Common myeloid progenitor, CD34-positive (primary cell): ENCODE measurements around the gene TXNRD2.

Experiments
- CTCF ChIA-PET: fragments of 350-600 bp; sonication (Branson Sonifier 250); formaldehyde crosslinking; loops from one replicate; lab custom pipeline; 2021; ENCODE audit warnings: antibody characterized with exemption; lab: Charles Lee
- POLR2A ChIA-PET: fragments of 350-600 bp; sonication (Branson Sonifier 250); formaldehyde crosslinking; loops from one replicate; lab custom pipeline; 2021; ENCODE audit warnings: antibody characterized with exemption; lab: Charles Lee
- DNase-seq, 3 donors: peaks; one replicate each; pipeline versions ENCODE4 v3.0.0 to v3.0.0-alpha.2; 2013
- H3K27ac ChIP-seq, 2 experiments: 1 replicate in 1 of 2; 2 replicates in 1 of 2; pipeline ENCODE4 v1.7.0; 2013; ENCODE audit warnings: inconsistent platforms in 2 of 2, low read length in 2 of 2, mild to moderate bottlenecking in 2 of 2, low read depth in 1 of 2, moderate library complexity in 1 of 2; ENCODE audit not compliant: severe bottlenecking in 2 of 2, insufficient read depth in 1 of 2, poor library complexity in 1 of 2
- H3K27me3 ChIP-seq, 5 experiments: replicated peaks in 2 of 5; 1 replicate in 3 of 5; 2 replicates in 2 of 5; pipeline versions ENCODE4 v1.6.1 to v1.7.0; 2013; ENCODE audit warnings: low read length in 4 of 5, mild to moderate bottlenecking in 2 of 5, moderate library complexity in 2 of 5, inconsistent platforms in 1 of 5; ENCODE audit not compliant: insufficient read depth in 5 of 5, control insufficient read depth in 4 of 5
- H3K36me3 ChIP-seq, 4 experiments: 1 replicate in 2 of 4; 2 replicates in 2 of 4; pipeline versions ENCODE4 v1.6.1 to v1.7.0; 2013; ENCODE audit warnings: low read length in 3 of 4, control low read depth in 1 of 4, mild to moderate bottlenecking in 1 of 4; ENCODE audit not compliant: control insufficient read depth in 4 of 4, insufficient read depth in 4 of 4
- H3K4me1 ChIP-seq, 4 experiments: 1 replicate in 3 of 4; 2 replicates in 1 of 4; pipeline versions ENCODE4 v1.6.1 to v1.7.1; 2013; ENCODE audit warnings: low read length in 3 of 4, mild to moderate bottlenecking in 3 of 4, control low read depth in 1 of 4, inconsistent platforms in 1 of 4, moderate library complexity in 1 of 4; ENCODE audit not compliant: control insufficient read depth in 4 of 4, insufficient read depth in 4 of 4; ENCODE audit errors: control extremely low read depth in 1 of 4
- H3K4me3 ChIP-seq, 7 experiments: 1 replicate in 4 of 7; 2 replicates in 3 of 7; pipeline versions ENCODE4 v1.5.1 to v1.7.0; 2013; ENCODE audit warnings: mild to moderate bottlenecking in 7 of 7, low read length in 6 of 7, moderate library complexity in 6 of 7, inconsistent platforms in 2 of 7, low read depth in 2 of 7, control low read depth in 1 of 7; ENCODE audit not compliant: insufficient read depth in 4 of 7, control insufficient read depth in 1 of 7; ENCODE audit errors: extremely low read depth in 1 of 7
- H3K9me3 ChIP-seq, 5 experiments: 1 replicate in 4 of 5; 2 replicates in 1 of 5; pipeline versions ENCODE4 v1.6.1 to v1.7.1; 2013; ENCODE audit warnings: low read length in 4 of 5, mild to moderate bottlenecking in 2 of 5, inconsistent platforms in 1 of 5, low read depth in 1 of 5, moderate library complexity in 1 of 5; ENCODE audit not compliant: control insufficient read depth in 4 of 5, insufficient read depth in 2 of 5; ENCODE audit errors: control extremely low read depth in 1 of 5
- WGBS: methylation state at CpG from one replicate; pipeline ENCODE4 v1.1.5; 2013; ENCODE audit not compliant: insufficient coverage; 5-methylcytosine and 5-hydroxymethylcytosine counted together

Gene TXNRD2

DNA sequence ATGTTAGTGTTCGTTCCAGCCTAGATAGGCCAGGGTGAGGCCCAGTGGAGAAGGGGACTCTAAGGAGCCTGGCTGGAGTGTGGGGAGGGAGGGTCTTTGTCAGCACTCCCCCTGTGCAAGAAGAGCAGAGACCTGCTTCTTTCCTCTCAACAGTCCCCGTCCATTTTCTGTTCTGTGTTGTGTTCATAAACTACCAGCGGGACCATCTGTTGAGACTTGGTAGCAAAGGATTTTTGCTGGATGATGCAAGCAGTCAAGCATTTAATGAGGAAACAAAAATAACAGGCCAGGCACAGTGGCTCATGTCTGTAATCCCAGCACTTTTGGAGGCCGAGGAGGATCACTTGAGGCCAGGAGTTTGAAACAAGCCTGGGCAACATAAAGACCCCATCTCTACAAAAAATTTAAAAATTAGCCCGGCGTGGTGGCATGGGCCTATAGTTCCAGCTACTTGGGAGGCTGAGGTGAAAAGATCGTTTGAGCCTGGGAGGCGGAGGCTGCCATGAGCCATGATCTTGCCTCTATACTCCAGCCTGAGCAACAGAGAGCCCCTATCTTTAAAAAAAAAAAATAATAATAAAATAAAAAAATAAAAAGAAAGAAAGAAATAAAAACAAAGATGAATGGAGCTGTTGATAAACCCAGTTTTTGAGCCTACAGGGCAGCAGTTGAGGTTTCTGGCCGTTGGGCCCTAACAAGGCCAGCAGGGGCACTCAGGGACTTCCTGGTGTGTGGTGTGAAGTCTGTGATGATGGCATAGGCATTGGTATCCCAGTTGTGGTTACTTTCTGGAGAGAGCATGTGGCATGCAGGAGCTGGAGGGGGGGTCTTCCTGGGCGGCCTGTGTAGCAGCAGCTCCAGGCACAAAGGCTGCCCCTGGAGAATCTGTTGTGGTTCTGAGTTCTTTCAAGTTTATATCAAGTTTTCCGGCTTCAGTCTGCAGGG is 1.7 kb upstream of the TXNRD2 start:
- WGBS, result 54% methylated on average over 7 of the region's 11 CpGs
- POLR2A ChIA-PET, result interaction anchor here (0.6 to 0.7 kb wide), 2 partner anchors 13 to 15 kb away, joined by 3 read pairs; no protein-coding TSS in a partner anchor
- peak overlapping the region in 6 of 7 experiments; percentile 69 to 91 (median 88) for H3K4me3 ChIP-seq
- H3K4me1 ChIP-seq, result peaks cover 10 to 39% (median 36%) of the 10 kb centered on the region in 4 experiments
- no peaks in the 10 kb centered on the region for H3K27me3 ChIP-seq
- DNase-seq, result peak; percentile 50 to 79 (median 72)
- no peaks in the 10 kb centered on the region for H3K9me3 ChIP-seq
- CTCF ChIA-PET, result interaction anchor here (0.6 to 3.8 kb wide), 5 partner anchors 10 to 623 kb away, joined by 3 to 21 read pairs (median 4); partner anchors contain the start of gene GP1BB
- H3K36me3 ChIP-seq, result peaks cover 0 to 10% (median 3%) of the 10 kb centered on the region in 4 experiments
- H3K27ac ChIP-seq, result peak overlapping the region; percentile 82 to 98

- WGBS, result 0% methylated on average over 4 of the region's 8 CpGs
- POLR2A ChIA-PET, result interaction anchor here (0.7 to 1.5 kb wide), 2 partner anchors 9 to 212 kb away, joined by 3 read pairs; no protein-coding TSS in a partner anchor
- DNase-seq, result peak in 2 of 3 donors; percentile 57 to 77
Observed at GRCh38 chr22:19942157-19943081, 801 bp upstream of the TXNRD2 start.

DNA sequence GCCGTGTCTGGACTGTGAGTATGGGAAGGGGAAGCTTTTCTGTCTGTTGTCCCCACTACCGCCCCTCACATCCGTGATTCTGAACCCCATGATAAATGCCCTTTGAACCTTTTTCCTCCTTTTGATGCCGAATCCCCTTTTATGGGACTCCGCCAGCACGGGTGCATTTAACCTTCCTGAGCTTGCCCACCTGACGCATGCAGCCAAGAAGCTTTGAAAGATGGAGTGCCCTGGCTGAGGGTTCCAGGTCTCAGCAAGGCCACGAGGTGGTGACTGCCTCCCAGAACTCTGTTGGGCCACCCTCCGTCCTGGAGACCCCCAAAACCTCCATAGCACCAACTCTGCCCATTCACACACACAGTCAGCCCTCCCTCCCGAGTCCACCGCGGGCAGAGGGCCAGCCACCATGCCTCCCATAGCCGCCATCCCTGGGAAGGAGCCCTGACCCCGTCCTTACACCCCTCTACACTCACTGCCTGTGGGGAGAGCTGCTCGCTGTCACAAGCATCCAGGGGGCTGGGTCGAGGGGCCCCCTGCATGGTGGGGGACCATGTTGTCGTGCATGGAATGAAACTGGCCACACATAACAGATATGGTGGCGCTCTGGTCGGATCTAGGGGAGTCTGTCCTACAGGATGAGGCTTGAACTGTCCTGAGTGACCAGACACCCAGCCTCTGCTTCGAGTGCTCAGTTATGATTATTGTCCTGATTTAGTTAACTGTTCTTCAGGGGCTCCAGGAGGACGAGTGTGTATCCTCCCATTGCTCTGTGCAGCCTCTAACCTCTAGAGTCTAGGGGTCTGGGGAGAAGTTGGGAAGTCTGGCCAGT is 868 bp downstream of the TXNRD2 start:
- 67% methylated on average over 14 of the region's 21 CpGs for WGBS
- CTCF ChIA-PET, result interaction anchor here (1.2 to 3.8 kb wide), 2 partner anchors 13 to 211 kb away, joined by 3 to 21 read pairs; no protein-coding TSS in a partner anchor
- Histone ChIP-seq H3K4me1 (peaks cover 7 to 34% (median 29%) of the 10 kb centered on the region in 4 experiments), H3K36me3 (peaks cover 0 to 6% (median 2%) of the 10 kb centered on the region in 4 experiments), H3K9me3 (peaks cover 0 to 8% (median 0%) of the 10 kb centered on the region in 5 experiments), H3K27me3 (no peaks in the 10 kb centered on the region), H3K4me3 (peak overlapping the region; percentile 61 to 91 (median 88)), H3K27ac (peak overlapping the region; percentile 82 to 98)
- POLR2A ChIA-PET, result interaction anchor here (0.6 to 1.5 kb wide), 2 partner anchors 7 to 8 kb away, joined by 3 read pairs; no protein-coding TSS in a partner anchor
- DNase-seq, result no peak

More at GRCh38 chr22:19942157-19943081, 801 bp upstream of the TXNRD2 start:
- H3K36me3 ChIP-seq, result peaks cover 0 to 4% (median 3%) of the 10 kb centered on the region in 4 experiments
- peaks cover 8 to 36% (median 32%) of the 10 kb centered on the region in 4 experiments for H3K4me1 ChIP-seq
- peak overlapping the region; percentile 82 to 98 for H3K27ac ChIP-seq
- H3K27me3 ChIP-seq, result no peaks in the 10 kb centered on the region
- CTCF ChIA-PET, result interaction anchor here (0.8 to 3.8 kb wide), 5 partner anchors 11 to 222 kb away, joined by 3 to 21 read pairs (median 4); no protein-coding TSS in a partner anchor
- peak overlapping the region; percentile 61 to 91 (median 88) for H3K4me3 ChIP-seq
- no peaks in the 10 kb centered on the region for H3K9me3 ChIP-seq

GRCh38 chr22:19937616-19938473 is 3.8 kb downstream of the TXNRD2 start:
- H3K9me3 ChIP-seq, result peaks cover 0 to 10% (median 2%) of the 10 kb centered on the region in 5 experiments
- H3K4me3 ChIP-seq, result no peak overlapping the region
- peaks cover 0 to 6% (median 2%) of the 10 kb centered on the region in 4 experiments for H3K36me3 ChIP-seq
- 97% methylated on average over 13 of the region's 16 CpGs for WGBS
- H3K4me1 ChIP-seq, result peaks cover 3 to 27% (median 20%) of the 10 kb centered on the region in 4 experiments
- no peak overlapping the region for H3K27ac ChIP-seq
- DNase-seq, result no peak
- POLR2A ChIA-PET, result no interaction called here
- no peaks in the 10 kb centered on the region for H3K27me3 ChIP-seq
- CTCF ChIA-PET, result interaction anchor here (0.8 to 1.3 kb wide), 3 partner anchors 9 to 28 kb away, joined by 3 to 4 read pairs (median 3); no protein-coding TSS in a partner anchor

DNA sequence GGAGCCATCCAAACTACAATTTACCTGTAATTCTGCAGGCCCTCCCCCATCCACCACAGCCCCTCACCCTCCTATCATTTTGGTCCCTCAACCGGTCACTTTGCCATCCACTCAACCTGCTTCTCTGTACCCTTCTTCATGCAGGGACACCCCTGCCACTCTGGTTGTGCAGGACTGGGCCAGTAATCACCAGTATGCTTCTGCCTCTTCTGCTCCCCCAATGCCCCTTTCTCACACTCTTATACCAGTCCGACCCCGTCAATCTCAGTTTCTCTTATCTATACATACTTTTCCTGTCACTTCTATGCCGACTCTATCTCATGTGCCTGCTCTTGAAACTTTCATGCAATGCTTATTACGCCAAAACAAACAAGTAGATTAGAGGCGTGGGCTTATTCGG is 5.1 kb downstream of the TXNRD2 start:
- no peak overlapping the region for H3K27ac ChIP-seq
- POLR2A ChIA-PET, result no interaction called here
- CTCF ChIA-PET, result interaction anchor here (1.1 to 1.3 kb wide), 2 partner anchors 11 to 26 kb away, joined by 3 to 4 read pairs; no protein-coding TSS in a partner anchor
- H3K4me1 ChIP-seq, result peaks cover 3 to 25% (median 21%) of the 10 kb centered on the region in 4 experiments
- peaks cover 0 to 10% (median 2%) of the 10 kb centered on the region in 5 experiments for H3K9me3 ChIP-seq
- peaks cover 0 to 6% (median 2%) of the 10 kb centered on the region in 4 experiments for H3K36me3 ChIP-seq
- DNase-seq, result no peak
- no peaks in the 10 kb centered on the region for H3K27me3 ChIP-seq
- no peak overlapping the region for H3K4me3 ChIP-seq
- WGBS, result 97% methylated on average over 7 of the region's 7 CpGs
